GM12872 (cell line): ENCODE results near the gene ADCY9.

Experiments
- TF ChIP-seq, protein P1 (sequence below): IDR thresholded peaks from 3 replicates; pipeline ENCODE4 v1.5.1; 2011; ENCODE audit warnings: low read depth, mild to moderate bottlenecking, low read length, moderate library complexity; ENCODE audit not compliant: insufficient read depth

Gene ADCY9

GRCh38 chr16:4064950-4065352, 51.3 kb downstream of the ADCY9 start:
- TF ChIP-seq, protein P1, sequence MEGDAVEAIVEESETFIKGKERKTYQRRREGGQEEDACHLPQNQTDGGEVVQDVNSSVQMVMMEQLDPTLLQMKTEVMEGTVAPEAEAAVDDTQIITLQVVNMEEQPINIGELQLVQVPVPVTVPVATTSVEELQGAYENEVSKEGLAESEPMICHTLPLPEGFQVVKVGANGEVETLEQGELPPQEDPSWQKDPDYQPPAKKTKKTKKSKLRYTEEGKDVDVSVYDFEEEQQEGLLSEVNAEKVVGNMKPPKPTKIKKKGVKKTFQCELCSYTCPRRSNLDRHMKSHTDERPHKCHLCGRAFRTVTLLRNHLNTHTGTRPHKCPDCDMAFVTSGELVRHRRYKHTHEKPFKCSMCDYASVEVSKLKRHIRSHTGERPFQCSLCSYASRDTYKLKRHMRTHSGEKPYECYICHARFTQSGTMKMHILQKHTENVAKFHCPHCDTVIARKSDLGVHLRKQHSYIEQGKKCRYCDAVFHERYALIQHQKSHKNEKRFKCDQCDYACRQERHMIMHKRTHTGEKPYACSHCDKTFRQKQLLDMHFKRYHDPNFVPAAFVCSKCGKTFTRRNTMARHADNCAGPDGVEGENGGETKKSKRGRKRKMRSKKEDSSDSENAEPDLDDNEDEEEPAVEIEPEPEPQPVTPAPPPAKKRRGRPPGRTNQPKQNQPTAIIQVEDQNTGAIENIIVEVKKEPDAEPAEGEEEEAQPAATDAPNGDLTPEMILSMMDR: no peak

- TF ChIP-seq, protein P1: no peak
Observed at GRCh38 chr16:4062212-4062802, 53.9 kb downstream of the ADCY9 start.

DNA sequence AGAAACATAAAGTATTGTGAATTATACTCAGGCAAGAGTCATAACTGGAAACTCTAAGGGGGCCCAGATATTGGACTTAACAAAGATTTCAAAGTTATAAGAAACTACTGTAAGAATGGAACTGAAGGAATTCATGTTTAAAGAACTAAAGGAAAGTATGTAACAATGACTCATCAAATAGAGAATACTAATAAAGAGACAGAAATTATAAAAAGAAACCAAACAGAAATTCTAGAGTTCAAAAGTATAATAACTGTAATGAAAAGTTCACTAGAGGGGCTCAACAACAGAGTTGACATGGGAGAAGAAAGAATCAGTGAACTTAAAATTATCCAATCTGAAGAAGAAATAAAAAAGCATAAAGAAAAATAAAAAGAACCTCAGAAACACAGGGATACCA, 55.4 kb downstream of the ADCY9 start:
- TF ChIP-seq, protein P1: no peak

- TF ChIP-seq, protein P1: no peak
Observed at GRCh38 chr16:4060009-4060408, 56.2 kb downstream of the ADCY9 start.

- TF ChIP-seq, protein P1: no peak
Observed at GRCh38 chr16:4058386-4058785, 57.9 kb downstream of the ADCY9 start.

DNA sequence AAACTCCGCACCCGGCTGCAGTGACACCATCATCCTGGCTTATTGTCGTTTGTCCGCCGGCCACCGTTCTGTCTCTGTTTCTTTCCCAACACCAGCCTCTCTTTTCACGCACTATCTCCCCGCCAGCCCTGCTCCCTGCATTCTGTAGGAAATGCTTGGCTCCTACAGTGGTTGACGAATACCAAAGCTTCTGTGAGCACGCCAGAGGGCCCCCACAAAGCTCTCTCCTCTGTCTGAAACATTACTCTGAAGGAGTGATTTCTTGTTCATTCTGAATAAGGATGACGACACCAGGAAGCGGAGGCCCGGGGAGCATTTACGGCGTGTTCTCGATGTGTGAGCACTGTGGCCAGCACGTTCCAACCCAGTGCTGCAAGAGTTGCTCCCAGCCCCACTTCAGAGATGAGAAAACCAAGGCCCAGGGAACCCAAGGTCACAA, 58.8 kb downstream of the ADCY9 start:
- TF ChIP-seq, protein P1: no peak

- TF ChIP-seq, protein P1: no peak
Observed at GRCh38 chr16:4056161-4057105, 59.8 kb downstream of the ADCY9 start.
